ENCODE data around the gene KLHL30.
A peak's percentile ranks its signal among the peaks of the same experiment; 100 is the strongest.

KLHL30 gene

DNA sequence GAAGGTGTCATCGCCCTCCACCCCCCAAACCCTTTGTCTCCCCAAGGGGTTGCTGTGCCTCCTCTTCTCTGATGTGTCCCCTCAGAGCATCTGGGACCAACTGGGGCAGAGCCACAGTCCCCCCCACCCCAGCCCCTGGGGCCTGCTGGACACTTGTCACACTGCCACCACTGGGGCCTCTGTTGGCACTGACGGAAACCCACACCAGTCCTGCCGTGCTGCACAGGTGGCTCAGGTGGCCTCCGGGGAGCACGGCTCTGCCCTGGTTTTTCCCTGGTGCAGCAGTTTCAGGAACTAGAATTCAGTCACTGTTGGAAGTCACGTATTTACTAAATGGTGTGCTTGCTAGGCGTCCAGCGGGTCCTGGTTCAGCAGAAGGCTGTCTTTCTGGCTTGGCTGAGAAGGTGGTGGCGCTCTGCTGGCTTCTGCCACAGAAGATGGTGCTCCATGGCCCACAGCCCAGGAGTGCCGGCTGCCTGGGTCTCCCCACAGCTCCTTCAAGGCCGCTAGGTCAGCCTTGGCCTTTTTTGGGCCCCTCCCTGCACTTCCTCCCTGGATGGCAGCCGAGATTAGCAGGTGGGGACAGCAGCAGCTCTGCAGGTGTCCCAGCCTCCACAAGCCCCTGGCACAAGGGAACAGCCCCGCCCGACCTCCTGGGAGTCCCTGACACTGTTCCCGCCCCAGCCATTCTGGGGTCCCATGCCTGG, 18.6 kb upstream of the KLHL30 start:
- no peak for DNase-seq

DNA sequence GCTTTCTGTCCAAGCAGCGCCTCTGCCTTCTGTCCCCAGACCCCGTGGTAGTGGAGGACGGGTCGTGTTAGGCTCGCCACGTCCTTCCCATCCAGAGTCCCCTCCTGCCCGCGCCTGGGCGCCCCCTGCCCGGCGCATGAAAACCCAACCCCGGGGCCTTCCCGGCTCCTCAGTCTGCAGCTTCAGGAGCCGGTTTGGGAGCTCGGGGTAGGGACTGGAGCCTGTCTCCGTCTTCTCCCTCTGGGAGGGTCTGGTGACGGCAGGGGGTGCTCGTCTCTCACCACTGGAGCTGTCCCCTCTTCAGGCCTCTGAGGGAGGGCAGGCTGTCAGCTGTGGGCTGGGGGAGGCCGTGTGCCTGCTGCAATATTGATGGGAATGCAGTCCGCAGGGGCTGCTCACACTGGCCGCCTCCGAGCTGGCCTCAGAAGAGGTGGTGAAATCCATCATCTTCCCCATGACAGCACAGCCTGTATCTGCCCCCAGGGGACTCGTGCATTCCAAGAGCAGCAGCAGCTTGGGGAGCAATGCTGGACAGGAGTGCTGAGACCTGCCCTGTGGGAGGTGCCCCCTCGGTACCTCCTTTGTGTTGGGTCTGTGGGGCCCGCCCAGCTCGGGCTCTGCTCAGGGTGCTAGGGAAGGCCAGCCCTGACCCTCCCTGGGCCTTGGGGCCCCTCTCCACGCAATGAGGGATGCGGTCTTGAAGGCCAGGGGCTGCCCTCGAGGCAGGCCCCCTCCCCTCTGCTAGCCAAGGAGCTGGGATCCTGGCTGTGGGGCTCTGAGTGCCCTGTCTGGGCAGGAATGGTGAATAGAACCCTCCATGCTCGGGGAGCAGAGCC, 17.8 kb upstream of the KLHL30 start:
- peak; percentile 28 to 61 for DNase-seq

DNA sequence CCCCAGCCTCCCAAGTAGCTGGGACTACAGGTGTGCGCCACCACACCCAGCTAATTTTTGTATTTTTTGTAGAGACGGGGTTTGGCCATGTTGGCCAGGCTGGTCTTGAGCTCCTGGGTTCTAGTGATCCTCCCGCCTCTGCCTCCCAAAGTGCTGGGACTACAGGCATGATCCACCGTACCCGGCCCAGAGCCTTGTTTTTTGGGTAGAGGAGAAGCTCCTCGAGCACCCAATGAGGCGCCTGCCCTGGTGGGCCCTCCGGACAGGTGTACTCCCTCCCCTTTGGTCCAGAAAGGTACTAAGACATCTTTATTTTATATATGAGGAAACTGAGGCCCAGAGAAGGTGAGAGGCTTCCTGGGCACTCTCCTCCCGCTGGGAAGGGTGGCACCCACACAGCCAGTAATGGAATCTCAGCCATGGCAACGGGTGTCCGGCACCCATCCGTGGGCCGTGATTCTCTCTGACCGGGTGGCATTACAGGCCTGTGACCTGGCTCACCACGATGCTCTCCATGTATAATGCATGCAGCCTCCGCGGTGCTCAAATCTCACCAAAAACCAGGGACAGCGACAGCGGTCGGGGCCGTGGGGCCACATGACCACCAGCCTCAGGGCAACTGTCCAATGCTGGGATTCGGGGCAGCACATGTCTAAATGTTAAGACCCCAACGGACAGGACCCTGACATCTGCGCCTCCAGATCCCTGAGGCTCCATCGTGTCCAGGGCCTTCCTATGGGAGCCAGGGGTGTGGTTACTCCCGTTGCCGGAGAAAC, 16.8 kb upstream of the KLHL30 start:
- DNase-seq = no peak

DNA sequence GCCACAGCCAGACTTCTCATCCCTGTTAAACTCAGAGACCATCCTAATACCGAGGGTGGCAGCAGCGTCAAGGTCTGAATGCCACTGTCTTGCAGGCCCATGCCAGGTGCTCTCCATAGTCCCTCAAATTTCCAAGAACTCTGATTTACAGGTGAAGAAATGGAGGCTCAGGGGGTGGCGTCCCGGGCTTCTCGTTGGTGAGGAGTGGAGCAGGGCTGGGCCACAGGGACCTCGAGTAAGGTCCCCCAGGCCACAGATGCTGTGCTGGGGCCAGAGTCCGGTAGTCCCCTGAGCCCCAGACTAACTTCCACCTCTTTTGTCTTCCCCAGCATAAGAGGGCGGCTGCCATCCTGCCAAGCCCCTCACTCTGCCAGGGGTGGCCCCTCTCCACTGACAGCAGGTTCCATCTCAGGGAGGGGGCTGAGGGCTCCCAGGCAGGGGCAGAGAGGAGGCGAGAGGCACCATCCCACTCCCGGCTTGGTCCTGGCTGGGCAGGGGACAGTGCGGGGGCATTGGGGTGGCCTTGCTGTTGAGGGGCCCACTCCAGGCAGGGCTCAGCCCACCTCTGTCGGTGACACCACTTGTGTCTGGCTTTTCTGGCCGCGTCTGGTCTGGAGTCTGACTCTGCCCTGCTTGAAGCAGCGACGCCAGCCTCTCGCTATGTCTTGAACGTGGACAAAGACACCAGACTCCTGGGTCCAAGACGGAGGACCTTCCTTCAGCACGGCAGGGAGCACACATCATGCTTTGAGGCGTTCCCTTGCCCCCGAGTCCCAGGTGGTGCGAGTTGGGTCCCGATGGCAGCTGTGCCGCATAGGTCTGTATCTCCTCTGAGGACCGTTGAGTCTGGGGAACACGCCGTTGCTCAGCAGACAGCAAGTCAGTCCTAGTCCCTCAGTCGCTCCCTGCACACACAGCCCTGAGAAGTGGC, 15.9 kb upstream of the KLHL30 start:
- DNase-seq = no peak

DNA sequence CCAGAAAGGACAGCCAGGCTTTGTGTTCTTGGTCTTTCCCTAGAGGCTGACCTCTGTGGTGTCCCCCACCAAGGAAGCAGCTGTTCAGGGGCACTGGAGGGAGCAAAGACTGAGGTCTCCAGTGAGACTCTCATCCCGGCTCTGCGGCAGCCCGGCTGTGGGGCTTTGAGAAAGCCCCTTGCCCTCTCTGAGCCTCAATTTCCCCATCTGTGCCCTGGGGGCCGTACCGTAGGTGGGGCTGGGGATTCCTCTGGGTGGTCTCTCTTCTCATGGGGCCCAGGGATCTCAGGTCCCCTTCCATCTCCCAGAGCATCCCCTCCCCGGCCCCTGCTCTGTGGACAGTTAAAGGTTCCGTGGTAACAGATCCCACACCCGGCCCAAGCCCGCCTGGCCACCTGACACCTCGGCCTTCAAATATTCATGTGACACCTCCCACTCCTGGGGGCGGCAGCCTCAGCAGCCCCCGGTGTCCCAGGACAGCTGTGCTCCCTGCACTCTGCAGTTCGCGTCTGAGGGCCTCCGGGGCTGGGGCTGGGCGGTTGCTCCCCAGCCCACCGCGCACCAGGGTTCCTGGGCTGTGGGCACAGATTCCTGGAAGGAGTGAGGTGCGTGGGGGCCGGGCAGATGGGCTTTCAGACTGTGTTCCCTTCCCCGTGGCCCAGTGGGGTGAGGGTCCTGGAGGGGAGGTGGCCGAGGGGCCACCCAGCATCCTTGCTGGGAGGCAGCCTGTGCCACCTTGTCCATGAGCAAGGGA, 15.1 kb upstream of the KLHL30 start:
- no peak for DNase-seq

DNA sequence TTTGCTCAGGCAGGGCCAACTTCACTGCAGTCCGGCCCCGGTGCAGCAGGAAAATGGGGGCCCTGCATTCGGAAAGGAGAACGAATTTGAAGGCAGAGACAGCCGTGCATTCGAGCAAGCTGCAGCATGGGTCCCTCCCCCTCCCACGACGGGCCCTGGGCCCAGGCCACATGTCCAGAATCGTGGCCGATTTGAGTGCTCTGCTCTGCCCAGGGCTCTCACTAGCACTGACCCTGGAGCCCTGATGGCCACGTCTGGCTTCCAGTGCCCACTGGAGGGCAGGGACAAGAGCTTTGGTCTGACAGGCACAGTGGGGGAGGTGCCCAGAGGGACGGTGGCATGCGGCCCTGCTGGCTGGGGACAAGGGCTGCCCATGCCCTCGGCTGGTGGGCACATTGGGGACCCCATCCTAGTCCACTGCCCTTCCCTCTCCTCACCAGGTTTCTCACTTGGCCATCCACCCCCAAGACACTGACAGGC, 14.4 kb upstream of the KLHL30 start:
- DNase-seq = no peak

DNA sequence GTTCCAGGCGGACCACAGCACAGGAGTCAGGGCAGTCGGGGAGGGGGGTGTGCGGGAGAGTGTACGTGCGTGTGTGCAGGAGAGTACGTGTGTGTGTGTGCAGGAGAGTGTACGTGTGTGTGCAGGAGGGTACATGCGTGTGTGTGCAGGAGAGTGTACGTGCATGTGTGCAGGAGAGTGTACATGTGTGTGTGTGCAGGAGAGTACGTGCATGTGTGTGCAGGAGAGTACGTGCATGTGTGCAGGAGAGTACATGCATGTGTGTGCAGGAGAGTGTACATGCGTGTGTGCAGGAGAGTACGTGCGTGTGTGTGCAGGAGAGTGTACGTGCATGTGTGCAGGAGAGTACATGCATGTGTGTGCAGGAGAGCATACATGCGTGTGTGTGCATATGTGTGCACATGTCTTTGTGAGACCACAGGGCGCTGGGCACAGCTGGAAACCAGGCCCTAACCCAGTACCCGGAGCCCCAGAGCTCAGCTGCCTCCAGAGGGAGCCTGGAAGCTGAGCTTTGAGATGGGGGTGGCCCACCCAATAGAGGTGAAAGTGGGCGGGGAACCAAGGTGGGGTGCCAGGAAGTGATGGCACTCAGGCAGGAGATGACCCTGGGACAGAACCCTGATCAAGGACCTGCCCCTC, 13.9 kb upstream of the KLHL30 start:
- DNase-seq = no peak

DNA sequence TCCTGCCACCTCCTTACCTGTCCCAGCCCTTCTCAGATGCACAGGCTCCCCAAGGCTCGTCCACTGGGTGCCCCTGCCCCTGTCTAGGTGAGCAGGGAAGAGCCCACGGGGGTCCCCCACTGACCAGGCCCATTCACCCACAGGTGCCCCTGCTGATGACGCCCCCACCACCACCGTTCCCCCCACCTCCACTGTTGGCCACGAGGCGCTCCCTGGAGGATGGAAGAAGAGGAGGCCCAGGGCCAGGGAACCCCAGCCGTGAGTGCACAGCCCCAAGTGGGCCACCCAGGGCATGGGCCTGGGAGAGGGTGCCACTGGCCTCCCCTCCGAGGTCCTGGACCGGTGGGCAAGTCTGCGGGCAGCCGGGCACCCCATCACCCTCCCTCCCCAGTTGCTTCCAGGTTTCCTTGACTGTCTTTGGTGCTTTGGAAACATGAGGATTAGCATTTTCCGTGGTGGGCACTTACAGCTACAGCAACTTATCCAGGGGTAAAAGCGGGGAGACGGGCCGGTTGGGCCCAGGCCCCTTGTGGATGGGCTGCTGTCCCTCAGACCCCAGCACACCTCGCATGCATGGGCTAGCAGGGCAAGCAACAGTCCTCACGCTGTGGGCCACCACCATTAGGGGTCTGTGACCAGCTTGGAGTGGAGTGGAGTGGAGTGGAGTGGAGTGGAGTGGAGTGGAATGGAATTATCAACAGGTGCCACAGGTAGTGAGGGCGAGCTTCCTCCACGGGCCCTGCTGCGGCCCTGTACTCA, 13.2 kb upstream of the KLHL30 start:
- DNase-seq = no peak

DNA sequence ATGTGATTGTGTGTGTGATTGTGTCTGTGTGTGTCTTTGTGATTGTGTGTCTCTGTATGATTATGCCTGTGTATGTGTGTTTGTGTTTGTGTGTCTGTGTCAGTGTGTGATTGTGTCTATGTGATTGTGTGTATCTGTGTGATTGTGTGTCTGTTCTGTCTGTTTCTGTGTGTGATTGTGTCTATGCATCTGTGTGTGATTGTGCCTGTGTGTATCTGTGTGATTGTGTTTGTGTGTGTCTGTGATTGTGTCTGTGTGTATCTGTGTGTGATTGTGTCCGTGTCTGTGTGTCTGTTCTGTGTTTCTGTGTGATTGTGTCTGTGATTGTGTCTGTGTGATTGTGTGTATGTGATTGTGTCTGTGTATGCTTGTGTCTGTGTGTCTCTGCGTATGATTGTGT, 12.1 kb upstream of the KLHL30 start:
- DNase-seq = no peak

DNA sequence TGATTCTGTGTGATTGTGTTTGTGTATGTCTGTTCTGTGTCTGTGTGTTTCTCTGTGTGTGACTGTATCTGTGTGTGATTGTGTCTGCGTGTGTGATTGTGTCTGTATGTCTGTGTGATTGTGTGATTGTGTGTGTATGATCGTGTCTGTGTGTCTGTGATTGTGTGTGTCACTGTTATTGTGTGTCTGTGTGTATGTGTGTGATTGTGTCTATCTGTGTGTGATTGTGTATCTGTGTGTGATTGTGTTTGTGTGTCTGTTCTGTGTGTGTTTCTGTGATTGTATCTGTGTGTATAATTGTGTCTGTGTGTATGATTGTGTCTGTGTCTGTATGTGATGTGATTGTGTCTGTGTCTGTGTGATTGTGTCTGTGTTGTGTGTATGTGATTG, 11.7 kb upstream of the KLHL30 start:
- DNase-seq = no peak

DNA sequence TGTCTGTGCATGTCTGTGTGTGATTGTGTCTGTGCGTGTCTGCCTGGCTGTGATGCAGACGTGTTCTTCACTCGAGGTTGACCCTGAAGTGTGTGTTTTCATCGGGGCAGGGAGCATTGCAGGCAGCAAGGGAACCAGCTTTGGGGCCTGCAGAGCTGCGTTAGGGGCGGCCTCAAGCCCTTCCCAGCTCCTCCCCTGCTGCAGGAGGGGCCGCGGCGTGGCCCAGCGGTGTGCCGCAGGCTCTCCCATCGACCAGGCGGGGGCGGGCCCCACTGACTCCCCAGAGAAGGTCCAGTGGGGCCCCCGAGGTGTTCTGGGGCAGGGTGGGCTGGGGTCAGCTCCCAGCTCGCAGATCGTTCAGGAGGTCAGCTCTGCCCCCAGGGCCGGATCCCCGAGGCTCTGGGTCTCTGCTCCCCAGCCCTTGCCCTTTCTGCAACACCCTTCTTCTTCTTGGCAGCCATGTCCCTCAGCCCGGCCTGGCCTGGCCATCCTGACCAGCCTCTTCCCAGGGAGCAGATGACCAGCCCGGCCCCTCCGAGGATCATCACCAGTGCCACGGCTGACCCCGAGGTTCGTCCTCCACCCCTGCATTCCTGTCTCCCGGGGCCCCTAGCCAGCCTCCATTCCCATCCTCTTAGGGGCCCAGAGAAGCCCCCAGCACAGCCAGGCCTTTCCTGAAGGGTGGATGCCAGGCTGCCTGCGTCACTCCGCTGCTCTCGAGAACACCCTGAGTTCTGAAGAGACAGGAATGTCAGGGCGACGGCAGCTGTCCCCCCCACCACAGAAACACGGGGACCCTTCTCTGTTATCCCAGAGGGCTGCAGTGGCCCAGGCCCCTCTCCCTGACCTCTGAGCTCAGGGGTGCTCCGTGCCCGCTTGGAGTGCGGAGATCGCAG, 11.1 kb upstream of the KLHL30 start:
- DNase-seq = no peak

DNA sequence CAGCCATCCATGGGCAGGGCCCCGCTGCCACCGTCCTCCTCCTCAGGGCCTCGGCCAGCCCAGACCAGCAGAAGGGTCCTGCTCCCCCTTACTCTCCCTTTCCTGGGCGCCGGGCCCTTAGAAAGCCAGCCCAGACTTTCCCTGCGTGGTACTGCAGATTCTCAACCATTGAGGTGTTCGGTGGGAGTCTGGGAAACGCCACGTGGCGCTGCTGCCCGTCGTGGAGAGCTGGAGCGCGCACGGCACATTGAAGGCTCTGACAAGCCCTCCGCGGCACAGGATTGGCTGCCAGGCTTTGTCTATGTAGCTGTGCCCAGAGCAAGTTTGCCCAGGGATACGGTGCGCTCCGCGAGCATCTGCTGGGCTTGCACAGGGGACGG, 10.4 kb upstream of the KLHL30 start:
- DNase-seq = no peak

DNA sequence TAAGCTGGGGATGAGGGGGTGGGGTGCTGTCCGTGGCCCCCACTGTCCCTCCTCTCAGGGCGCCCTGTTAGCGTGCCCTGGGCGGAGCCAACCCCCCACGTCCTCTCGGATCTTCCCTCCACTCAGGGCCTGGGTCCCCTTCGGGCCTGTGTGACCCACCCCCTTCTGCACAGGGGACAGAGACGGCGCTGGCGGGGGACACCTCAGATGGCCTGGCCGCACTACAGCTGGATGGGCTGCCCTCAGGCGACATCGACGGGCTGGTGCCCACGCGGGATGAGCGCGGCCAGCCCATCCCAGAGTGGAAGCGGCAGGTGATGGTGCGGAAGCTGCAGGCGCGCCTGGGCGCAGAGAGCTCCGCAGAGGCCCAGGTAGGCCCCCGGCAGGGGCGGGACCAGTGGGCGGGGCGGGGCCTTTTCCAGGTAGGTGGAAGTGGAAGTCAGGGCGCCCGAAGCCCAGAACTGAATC, 9.9 kb upstream of the KLHL30 start:
- no peak for DNase-seq

DNA sequence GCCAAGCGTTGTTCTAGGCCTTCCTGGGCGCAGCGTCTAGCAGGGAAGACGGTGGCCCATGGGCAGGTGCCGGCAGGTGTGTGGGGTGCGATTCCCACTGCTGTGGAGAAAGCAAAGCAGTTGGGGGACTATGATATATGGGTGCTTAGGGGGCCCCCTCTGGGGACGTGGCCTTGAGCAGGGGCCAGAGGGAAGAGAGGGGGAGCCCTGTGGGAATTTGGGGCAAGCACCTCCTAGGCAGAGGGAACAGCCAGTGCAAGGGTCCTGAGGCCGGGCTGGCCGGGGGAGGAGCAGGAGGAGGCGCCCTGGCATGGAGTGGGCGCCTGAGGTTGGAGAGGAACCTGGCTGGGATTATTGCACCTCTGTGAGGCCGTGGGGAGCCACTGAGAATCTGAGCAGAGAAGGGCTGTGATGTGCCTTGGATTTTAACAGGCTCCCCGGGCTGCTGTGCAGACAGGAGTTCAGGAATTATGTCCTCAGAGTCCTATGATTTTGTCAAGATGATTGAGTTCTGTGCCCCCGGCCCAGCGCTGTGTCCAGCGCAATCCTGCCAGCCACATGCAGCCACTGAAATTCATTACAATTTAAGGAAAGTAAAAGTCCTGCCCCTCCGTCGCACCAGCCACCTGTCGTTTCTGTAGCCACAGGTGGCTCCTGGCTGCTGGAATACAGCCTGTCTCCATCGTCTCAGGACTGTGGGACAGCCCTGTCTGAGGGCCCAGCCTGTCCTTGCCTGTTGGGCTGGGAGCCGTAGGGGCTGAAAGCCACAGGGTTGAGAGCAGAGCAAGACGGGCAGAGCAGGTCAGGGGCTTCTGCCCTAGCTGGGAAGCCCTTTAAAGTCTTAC, 9.1 kb upstream of the KLHL30 start:
- DNase-seq = no peak

DNA sequence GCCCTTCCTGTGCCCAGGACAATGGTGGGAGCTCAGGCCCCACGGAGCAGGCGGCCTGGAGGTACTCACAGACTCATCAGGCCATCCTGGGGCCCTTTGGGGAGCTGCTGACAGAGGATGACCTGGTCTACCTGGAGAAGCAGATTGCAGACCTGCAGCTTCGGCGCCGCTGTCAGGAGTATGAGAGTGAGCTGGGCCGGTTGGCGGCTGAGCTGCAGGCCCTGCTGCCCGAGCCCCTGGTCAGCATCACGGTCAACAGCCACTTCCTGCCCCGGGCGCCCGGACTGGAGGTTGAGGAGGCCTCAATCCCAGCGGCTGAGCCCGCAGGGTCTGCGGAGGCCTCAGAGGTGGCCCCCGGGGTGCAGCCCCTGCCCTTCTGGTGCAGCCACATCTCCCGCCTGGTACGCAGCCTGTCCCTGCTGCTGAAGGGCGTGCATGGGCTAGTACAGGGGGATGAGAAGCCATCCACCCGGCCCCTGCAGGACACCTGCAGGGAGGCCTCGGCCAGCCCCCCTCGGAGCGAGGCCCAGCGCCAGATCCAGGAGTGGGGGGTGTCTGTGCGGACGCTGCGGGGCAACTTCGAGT, 8.3 kb upstream of the KLHL30 start:
- no peak for DNase-seq

DNA sequence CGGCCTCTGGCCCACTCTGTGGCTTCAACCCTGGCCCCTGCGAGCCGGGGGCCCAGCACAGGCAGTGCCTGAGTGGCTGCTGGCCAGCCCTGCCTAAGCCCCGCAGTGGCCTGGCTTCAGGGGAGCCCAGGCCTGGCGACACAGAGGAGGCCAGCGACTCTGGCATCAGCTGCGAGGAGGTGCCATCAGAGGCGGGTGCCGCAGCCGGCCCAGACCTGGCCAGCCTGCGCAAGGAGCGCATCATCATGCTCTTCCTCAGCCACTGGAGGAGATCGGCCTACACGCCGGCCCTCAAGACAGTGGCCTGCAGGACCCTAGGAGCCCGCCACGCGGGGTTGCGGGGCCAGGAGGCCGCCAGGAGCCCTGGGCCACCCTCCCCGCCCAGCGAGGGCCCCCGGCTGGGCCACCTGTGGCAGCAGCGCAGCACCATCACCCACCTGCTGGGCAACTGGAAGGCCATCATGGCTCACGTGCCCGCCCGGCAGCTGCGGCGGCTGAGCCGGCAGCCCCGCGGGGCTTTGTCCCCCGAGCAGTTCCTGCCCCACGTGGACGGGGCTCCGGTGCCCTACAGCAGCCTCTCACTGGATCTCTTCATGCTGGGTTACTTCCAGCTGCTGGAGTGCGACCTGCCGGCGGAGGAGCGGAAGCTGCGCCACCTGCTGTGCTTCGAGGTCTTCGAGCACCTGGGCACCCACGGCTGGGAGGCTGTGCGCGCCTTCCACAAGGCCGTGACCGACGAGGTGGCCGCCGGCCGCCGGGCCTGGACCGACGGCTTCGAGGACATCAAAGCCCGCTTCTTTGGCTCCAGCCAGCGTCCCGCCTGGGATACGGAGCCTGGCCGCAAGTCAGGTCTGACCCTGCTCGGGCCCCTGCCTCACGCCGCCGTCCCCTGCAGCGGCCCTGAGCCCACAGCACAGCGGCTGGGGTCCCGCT, 7.5 kb upstream of the KLHL30 start:
- DNase-seq = peak; percentile 25 to 66
